GM12878 (cell line): Measurements from ENCODE around the gene TUBAL3. TPM values are rescaled to one million over a fixed set of nuclear protein-coding genes. Genes with fewer than 3 reads are reported as not detected.

Source experiments
- DPF2 ChIP-seq: fragments of 450-650 bp; IDR thresholded peaks from 2 replicates; pipeline ENCODE4 v1.6.1; 2017; ENCODE audit warnings: mild to moderate bottlenecking
- EP300 ChIP-seq, 2 experiments: fragments of 150-350 bp in 1 of 2; IDR thresholded peaks; 2 replicates each; pipeline ENCODE4 v1.6.1; 2011 to 2012; ENCODE audit warnings: low read depth in 2 of 2, low read length in 2 of 2, borderline replicate concordance in 1 of 2, improper control_type of control experiment in 1 of 2, inconsistent platforms in 1 of 2; ENCODE audit not compliant: control insufficient read depth in 1 of 2
- FOS ChIP-seq: IDR thresholded peaks from 3 replicates; pipeline ENCODE4 v1.6.1; 2011; ENCODE audit warnings: borderline replicate concordance; ENCODE audit not compliant: insufficient read length; ENCODE audit errors: extremely low read depth
- HDAC6 ChIP-seq: fragments of 200-600 bp; sonication (generic); IDR thresholded peaks from one replicate; pipeline ENCODE4 v1.8.0; 2017; ENCODE audit warnings: antibody characterized with exemption; ENCODE audit not compliant: unreplicated experiment
- IRF4 ChIP-seq: IDR thresholded peaks from 2 replicates; pipeline ENCODE4 v1.6.1; 2011; ENCODE audit warnings: low read depth, low read length
- JUNB ChIP-seq: IDR thresholded peaks from 2 replicates; pipeline ENCODE4 v1.6.1; 2016; ENCODE audit warnings: antibody characterized with exemption, mild to moderate bottlenecking
- KAT2A ChIP-seq: conservative IDR thresholded peaks from 2 replicates; pipeline ENCODE4 v1.6.1; 2011; ENCODE audit warnings: low read depth, low read length; ENCODE audit not compliant: control insufficient read depth
- LARP7 ChIP-seq: fragments of 450-650 bp; IDR thresholded peaks from 2 replicates; pipeline ENCODE4 v1.6.1; 2017; ENCODE audit warnings: mild to moderate bottlenecking
- MTA3 ChIP-seq: IDR thresholded peaks from 2 replicates; pipeline ENCODE4 v1.6.1; 2012; ENCODE audit warnings: low read length, inconsistent platforms, borderline replicate concordance
- NR2F1 ChIP-seq: fragments of 450-650 bp; conservative IDR thresholded peaks from 2 replicates; pipeline ENCODE4 v1.6.1; 2017; ENCODE audit warnings: mild to moderate bottlenecking
- PRDM15 ChIP-seq: fragments of 450-650 bp; formaldehyde crosslinking; IDR thresholded peaks from 2 replicates; pipeline ENCODE4 v1.4.0; 2020; ENCODE audit warnings: mild to moderate bottlenecking, moderate library complexity
- SREBF1 ChIP-seq: IDR thresholded peaks from 2 replicates; pipeline ENCODE4 v1.6.1; 2012; ENCODE audit warnings: mild to moderate bottlenecking, low read length
- SRF ChIP-seq, 2 experiments: IDR thresholded peaks; 2 replicates each; pipeline ENCODE4 v1.6.1; 2011; ENCODE audit warnings: low read depth in 2 of 2, low read length in 2 of 2, mild to moderate bottlenecking in 1 of 2, moderate library complexity in 1 of 2
- TAF1 ChIP-seq: IDR thresholded peaks from 2 replicates; pipeline ENCODE4 v1.6.1; 2011; ENCODE audit warnings: mild to moderate bottlenecking, low read depth, low read length, borderline replicate concordance
- ZBTB40 ChIP-seq: fragments of 450-650 bp; IDR thresholded peaks from 2 replicates; pipeline ENCODE4 v1.6.1; 2016; ENCODE audit warnings: mild to moderate bottlenecking, moderate library complexity, borderline replicate concordance
- ZNF207 ChIP-seq: fragments of 450-650 bp; IDR thresholded peaks from 2 replicates; pipeline ENCODE4 v1.6.1; 2014; ENCODE audit warnings: antibody characterized with exemption, mild to moderate bottlenecking, borderline replicate concordance
- ZNF384 ChIP-seq: IDR thresholded peaks from 2 replicates; pipeline ENCODE4 v1.6.1; 2012; ENCODE audit warnings: low read depth, mild to moderate bottlenecking, low read length, improper control_type of control experiment, borderline replicate concordance
- ZSCAN29 ChIP-seq: fragments of 450-650 bp; IDR thresholded peaks from 2 replicates; pipeline ENCODE4 v1.6.1; 2017; ENCODE audit warnings: mild to moderate bottlenecking, moderate library complexity
- polyA plus RNA-seq, 11 experiments: library from polyadenylated mRNA; depleted of rRNA in 4 of 11; unstranded in 6 of 11; stranded (reverse) in 5 of 11; fragments of >200 nt; fragmentation: Nextera tagmentation in 4 of 11; fragmentation: Illumina TruSeq in 1 of 11; extraction: Ambion mirVana in 4 of 11; extraction: Trizol in 1 of 11; gene quantifications; 1 replicate in 1 of 11; 2 replicates in 10 of 11; pipeline versions ENCODE4 v1.2.1 to v1.2.3, GENCODE V29; 2011 to 2016; ENCODE audit warnings: inconsistent platforms in 2 of 11, missing spikeins in 2 of 11, low read depth in 1 of 11
- total RNA-seq, 4 experiments: library from RNA; depleted of rRNA in 3 of 4; stranded (reverse); fragments of >200 nt in 3 of 4; fragmentation: Illumina TruSeq in 1 of 4; extraction: Trizol in 1 of 4; gene quantifications; 2 replicates each; pipeline versions ENCODE4 v1.2.1 to v1.2.3, GENCODE V29; 2013 to 2021
- TF ChIP-seq, protein P1 (sequence below): IDR thresholded peaks from 2 replicates; pipeline ENCODE4 v1.6.1; 2012; ENCODE audit warnings: low read depth, low read length, improper control_type of control experiment
- TF ChIP-seq, protein P2 (sequence below): fragments of 450-650 bp; IDR thresholded peaks from 2 replicates; pipeline ENCODE4 v1.6.1; 2016; ENCODE audit warnings: mild to moderate bottlenecking
- TF ChIP-seq, protein P3 (sequence below): IDR thresholded peaks from 2 replicates; pipeline ENCODE4 v1.6.1; 2011; ENCODE audit warnings: low read depth, low read length, improper control_type of control experiment, borderline replicate concordance

Gene TUBAL3
- total and polyA plus RNA-seq, 10 of the 15 experiments (the other 5 are each of a cell fraction or from before 2014, with no cell fraction given) = 0.03 to 0.06 TPM; not detected in 8

DNA sequence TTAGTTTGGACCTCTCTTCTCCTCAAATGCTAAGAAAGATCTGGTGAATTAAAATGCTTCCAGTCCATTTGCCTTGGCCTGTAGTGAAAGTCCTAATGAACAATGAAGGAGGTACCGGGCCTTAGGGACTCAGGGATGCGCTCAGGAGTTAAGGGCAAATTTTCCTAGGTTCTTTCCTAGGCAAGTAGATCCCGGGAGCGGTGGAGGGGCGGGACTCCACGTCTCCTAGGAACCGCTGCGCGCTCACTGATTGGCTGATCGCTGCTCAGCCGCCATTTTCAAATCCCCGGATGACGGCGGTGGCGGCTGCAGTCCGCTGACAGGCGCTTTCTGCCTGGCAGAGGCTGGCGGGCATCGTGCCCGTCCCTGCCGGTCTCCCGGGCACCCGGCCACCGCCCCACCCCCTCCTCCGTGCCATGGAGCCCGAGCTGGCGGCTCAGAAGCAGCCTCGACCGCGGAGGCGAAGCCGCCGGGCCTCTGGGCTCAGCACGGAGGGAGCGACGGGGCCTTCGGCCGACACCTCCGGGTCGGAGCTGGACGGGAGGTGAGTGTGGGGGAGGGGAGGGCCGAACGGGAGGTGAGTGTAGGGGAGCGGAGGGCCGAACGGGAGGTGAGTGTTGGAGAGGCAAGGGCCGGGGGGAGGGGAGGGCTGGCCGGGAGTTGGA, 7.8 kb upstream of the TUBAL3 start, which contains the start of gene NET1 (continued):
- TF ChIP-seq ZBTB40 (no peak), MTA3 (no peak), IRF4 (no peak), LARP7 (no peak), FOS (no peak), JUNB (no peak), NR2F1 (no peak), EP300 (IDR thresholded peaks at IDR 0.05; ENCODE audit: borderline replicate concordance in 1 of 2, control insufficient read depth in 1 of 2, low read depth in 2 of 2, low read length in 2 of 2) (no peak), PRDM15 (CRISPR knock-in tag) (no peak), DPF2 (no peak), ZNF207 (no peak), ZNF384 (no peak), KAT2A (no peak), SRF (IDR thresholded peaks at IDR 0.05; ENCODE audit: low read depth in 2 of 2, low read length in 2 of 2) (no peak), ZSCAN29 (no peak), TAF1 (no peak), HDAC6 (no peak), SREBF1 (no peak)
- TF ChIP-seq, protein P1, sequence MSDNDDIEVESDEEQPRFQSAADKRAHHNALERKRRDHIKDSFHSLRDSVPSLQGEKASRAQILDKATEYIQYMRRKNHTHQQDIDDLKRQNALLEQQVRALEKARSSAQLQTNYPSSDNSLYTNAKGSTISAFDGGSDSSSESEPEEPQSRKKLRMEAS = 0 out of 2 replicates have a peak, but pooled peaks have one; percentile 38
- TF ChIP-seq, protein P2, sequence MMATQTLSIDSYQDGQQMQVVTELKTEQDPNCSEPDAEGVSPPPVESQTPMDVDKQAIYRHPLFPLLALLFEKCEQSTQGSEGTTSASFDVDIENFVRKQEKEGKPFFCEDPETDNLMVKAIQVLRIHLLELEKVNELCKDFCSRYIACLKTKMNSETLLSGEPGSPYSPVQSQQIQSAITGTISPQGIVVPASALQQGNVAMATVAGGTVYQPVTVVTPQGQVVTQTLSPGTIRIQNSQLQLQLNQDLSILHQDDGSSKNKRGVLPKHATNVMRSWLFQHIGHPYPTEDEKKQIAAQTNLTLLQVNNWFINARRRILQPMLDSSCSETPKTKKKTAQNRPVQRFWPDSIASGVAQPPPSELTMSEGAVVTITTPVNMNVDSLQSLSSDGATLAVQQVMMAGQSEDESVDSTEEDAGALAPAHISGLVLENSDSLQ = peak; percentile 69
- TF ChIP-seq, protein P3, sequence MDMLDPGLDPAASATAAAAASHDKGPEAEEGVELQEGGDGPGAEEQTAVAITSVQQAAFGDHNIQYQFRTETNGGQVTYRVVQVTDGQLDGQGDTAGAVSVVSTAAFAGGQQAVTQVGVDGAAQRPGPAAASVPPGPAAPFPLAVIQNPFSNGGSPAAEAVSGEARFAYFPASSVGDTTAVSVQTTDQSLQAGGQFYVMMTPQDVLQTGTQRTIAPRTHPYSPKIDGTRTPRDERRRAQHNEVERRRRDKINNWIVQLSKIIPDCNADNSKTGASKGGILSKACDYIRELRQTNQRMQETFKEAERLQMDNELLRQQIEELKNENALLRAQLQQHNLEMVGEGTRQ = no peak
